ENCODE data around the gene PLA2G12A. TPM values are rescaled to one million over a fixed set of nuclear protein-coding genes. Genes with fewer than 3 reads are reported as not detected.

Gene PLA2G12A
- total and polyA plus RNA-seq, 8 donors: 20.6 to 58.4 (median 32.2) TPM

DNA sequence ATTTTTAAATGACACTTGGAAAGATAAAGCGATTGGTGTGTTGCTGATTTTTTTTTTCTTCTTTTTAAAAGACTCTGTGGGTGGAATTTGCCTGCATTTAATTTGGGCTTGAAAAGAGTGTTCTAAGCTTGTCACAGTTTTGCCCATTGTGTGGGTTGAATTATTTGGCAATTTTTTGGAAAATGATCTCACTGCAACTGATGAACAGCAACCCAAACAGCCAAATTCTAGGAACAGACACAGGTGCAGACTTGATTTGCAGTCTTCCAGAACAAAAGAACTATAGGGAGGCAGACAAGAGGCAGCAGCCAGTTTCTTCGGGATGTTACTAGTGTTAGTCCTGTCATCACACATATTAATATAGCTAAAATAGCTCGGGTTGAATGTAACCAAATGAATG is 67.1 kb downstream of the PLA2G12A start:
- Histone ChIP-seq H3K27me3 (no peaks in the 10 kb centered on the region), H3K36me3 (no peaks in the 10 kb centered on the region), H3K4me1 (no peaks in the 10 kb centered on the region), H3K9me3 (no peaks in the 10 kb centered on the region), H3K4me3 (no peak overlapping the region), H3K27ac (no peak overlapping the region)
- ATAC-seq (no peak), DNase-seq (no peak)
- intact Hi-C loops (cut with DNase I): no loop called here
- TF ChIP-seq, protein P1, sequence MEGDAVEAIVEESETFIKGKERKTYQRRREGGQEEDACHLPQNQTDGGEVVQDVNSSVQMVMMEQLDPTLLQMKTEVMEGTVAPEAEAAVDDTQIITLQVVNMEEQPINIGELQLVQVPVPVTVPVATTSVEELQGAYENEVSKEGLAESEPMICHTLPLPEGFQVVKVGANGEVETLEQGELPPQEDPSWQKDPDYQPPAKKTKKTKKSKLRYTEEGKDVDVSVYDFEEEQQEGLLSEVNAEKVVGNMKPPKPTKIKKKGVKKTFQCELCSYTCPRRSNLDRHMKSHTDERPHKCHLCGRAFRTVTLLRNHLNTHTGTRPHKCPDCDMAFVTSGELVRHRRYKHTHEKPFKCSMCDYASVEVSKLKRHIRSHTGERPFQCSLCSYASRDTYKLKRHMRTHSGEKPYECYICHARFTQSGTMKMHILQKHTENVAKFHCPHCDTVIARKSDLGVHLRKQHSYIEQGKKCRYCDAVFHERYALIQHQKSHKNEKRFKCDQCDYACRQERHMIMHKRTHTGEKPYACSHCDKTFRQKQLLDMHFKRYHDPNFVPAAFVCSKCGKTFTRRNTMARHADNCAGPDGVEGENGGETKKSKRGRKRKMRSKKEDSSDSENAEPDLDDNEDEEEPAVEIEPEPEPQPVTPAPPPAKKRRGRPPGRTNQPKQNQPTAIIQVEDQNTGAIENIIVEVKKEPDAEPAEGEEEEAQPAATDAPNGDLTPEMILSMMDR (IDR thresholded peaks at IDR 0.05): no peak

DNA sequence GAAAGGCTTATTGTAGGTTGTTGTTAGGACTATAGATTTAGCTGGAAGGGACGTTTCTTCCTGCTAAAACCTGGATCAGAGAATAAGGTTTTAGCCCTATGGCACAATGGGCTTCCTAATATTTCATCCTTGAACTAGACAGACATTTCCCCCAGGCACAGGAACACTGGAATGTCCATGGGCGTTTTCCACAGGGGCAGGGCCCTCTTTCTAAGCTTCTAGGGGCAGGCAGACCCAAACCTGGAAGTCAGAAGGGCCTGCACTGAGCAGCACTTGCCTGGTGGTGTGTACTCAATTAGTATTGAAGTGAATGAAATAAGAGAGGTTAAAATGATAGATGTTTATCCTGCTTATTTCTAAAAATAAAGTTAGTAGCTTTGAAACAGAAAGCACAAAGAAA is 67.8 kb downstream of the PLA2G12A start:
- ATAC-seq (no peak), DNase-seq (no peak)
- no peaks in the 10 kb centered on the region for H3K4me1 ChIP-seq
- no peaks in the 10 kb centered on the region for H3K36me3 ChIP-seq
- TF ChIP-seq, protein P1 (IDR thresholded peaks at IDR 0.05): no peak
- intact Hi-C loops (cut with DNase I): no loop called here
- no peaks in the 10 kb centered on the region for H3K9me3 ChIP-seq
- no peaks in the 10 kb centered on the region for H3K27me3 ChIP-seq
- no peak overlapping the region for H3K27ac ChIP-seq
- no peak overlapping the region for H3K4me3 ChIP-seq

Other genes starting within 250 kb of the PLA2G12A start
- gene MCUB, start 169.8 kb downstream of the PLA2G12A start, total RNA-seq: 10 to 100 TPM; 18.8 to 28.2 TPM
- gene MCUB, start 169.8 kb downstream of the PLA2G12A start, polyA plus RNA-seq (ENCODE audit: insufficient read length in 6 of 6): 1 to 10 TPM; 5.3 to 8.8 (median 5.7) TPM
- gene CASP6, start 26.6 kb downstream of the PLA2G12A start, total RNA-seq: 10 to 100 TPM; 15.9 to 28.6 TPM
- gene CASP6, start 26.6 kb downstream of the PLA2G12A start, polyA plus RNA-seq (ENCODE audit: insufficient read length in 6 of 6): 10 to 100 TPM; 40.2 to 53.4 (median 45.0) TPM
- 100 to 1,000 TPM in 1 of 2 donors, 10 to 100 TPM in 1; 66.8 to 115 TPM for gene CFI, start 71.9 kb upstream of the PLA2G12A start, total RNA-seq
- gene CFI, start 71.9 kb upstream of the PLA2G12A start, polyA plus RNA-seq (ENCODE audit: insufficient read length in 6 of 6): 100 to 1,000 TPM in 2 of 6 donors, 10 to 100 TPM in 4; 72.0 to 114 (median 93.8) TPM
- 10 to 100 TPM; 11.2 to 15.3 TPM for gene GAR1, start 85.7 kb upstream of the PLA2G12A start, total RNA-seq
- gene GAR1, start 85.7 kb upstream of the PLA2G12A start, polyA plus RNA-seq (ENCODE audit: insufficient read length in 6 of 6): 10 to 100 TPM; 31.6 to 39.6 (median 35.7) TPM
- under 1 TPM; 0.23 to 0.24 TPM for gene RRH, start 97.9 kb upstream of the PLA2G12A start, total RNA-seq
- gene RRH, start 97.9 kb upstream of the PLA2G12A start, polyA plus RNA-seq (ENCODE audit: insufficient read length in 6 of 6): under 1 TPM; 0.47 to 0.89 (median 0.55) TPM
- gene LRIT3, start 118.0 kb upstream of the PLA2G12A start, total RNA-seq: under 1 TPM; 0.12 to 0.18 TPM
- under 1 TPM; 0.37 to 0.73 (median 0.46) TPM for gene LRIT3, start 118.0 kb upstream of the PLA2G12A start, polyA plus RNA-seq (ENCODE audit: insufficient read length in 6 of 6)
- gene EGF, start 182.8 kb upstream of the PLA2G12A start, total RNA-seq: 1 to 10 TPM; 4.2 to 4.3 TPM
- gene EGF, start 182.8 kb upstream of the PLA2G12A start, polyA plus RNA-seq (ENCODE audit: insufficient read length in 6 of 6): 1 to 10 TPM in 2 of 6 donors, under 1 TPM in 4; 0.45 to 1.2 (median 0.98) TPM